Effector CD4-positive, alpha-beta T cell (primary cell): ENCODE results near the gene DUSP23.

Experiments
- DNase-seq: peaks from one replicate; pipeline ENCODE4 v3.0.0-alpha.2; 2020
- total RNA-seq: gene quantifications from one replicate; lab custom pipeline; 2026; lab: John Stamatoyannopoulos, UW

Gene DUSP23
- 3.8 reads per million, percentile 14 among the genes with 10 or more reads in this experiment for total RNA-seq

- DNase-seq, result peak; percentile 95
These were observed at the start of gene DUSP23 for GRCh38 chr1:159780583-159781582. TSS of gene DUSP23 (plus strand) at chr1:159780962. CDS start at chr1:159781101, 139 bp downstream.

GRCh38 chr1:159737238-159737916 lies 43.4 kb upstream of the DUSP23 start:
- DNase-seq, result no peak

- DNase-seq, result no peak
These were observed 36.9 kb upstream of the DUSP23 start for GRCh38 chr1:159743651-159744410.

- DNase-seq, result no peak
These were observed 34.1 kb upstream of the DUSP23 start for GRCh38 chr1:159746666-159747065.

GRCh38 chr1:159748370-159748769 lies 32.4 kb upstream of the DUSP23 start:
- DNase-seq, result no peak

GRCh38 chr1:159749630-159750029 lies 31.1 kb upstream of the DUSP23 start:
- DNase-seq, result no peak

- DNase-seq, result no peak
These were observed 30.1 kb upstream of the DUSP23 start for GRCh38 chr1:159750621-159751020.

GRCh38 chr1:159751031-159751430 lies 29.7 kb upstream of the DUSP23 start:
- DNase-seq, result no peak

- DNase-seq, result no peak
These were observed 28.6 kb upstream of the DUSP23 start for GRCh38 chr1:159752135-159752580.

GRCh38 chr1:159753386-159753785 lies 27.4 kb upstream of the DUSP23 start:
- no peak for DNase-seq

- no peak for DNase-seq
These were observed 25.2 kb upstream of the DUSP23 start for GRCh38 chr1:159755451-159756007.

- DNase-seq, result no peak
These were observed 24.4 kb upstream of the DUSP23 start for GRCh38 chr1:159756397-159756796.

- DNase-seq, result no peak
These were observed 17.1 kb upstream of the DUSP23 start for GRCh38 chr1:159763686-159764085.

GRCh38 chr1:159765806-159766205 lies 15.0 kb upstream of the DUSP23 start:
- no peak for DNase-seq

- no peak for DNase-seq
These were observed 9.5 kb upstream of the DUSP23 start for GRCh38 chr1:159771127-159771895.

GRCh38 chr1:159774465-159774864 lies 6.3 kb upstream of the DUSP23 start:
- DNase-seq, result no peak

GRCh38 chr1:159775716-159776115 lies 5.0 kb upstream of the DUSP23 start:
- no peak for DNase-seq

GRCh38 chr1:159778266-159778665 lies 2.5 kb upstream of the DUSP23 start:
- no peak for DNase-seq

- no peak for DNase-seq
These were observed 1.3 kb upstream of the DUSP23 start for GRCh38 chr1:159779403-159779851.

GRCh38 chr1:159781992-159782391 lies 1.2 kb downstream of the DUSP23 start:
- no peak for DNase-seq

- no peak for DNase-seq
These were observed 3.0 kb downstream of the DUSP23 start for GRCh38 chr1:159783724-159784123.

GRCh38 chr1:159786465-159786864 lies 5.7 kb downstream of the DUSP23 start:
- no peak for DNase-seq
